IPS-18c (cell line): ENCODE measurements around the gene FOXC2.

Source experiments
- H3K4me3 ChIP-seq: 2 replicates; pipeline ENCODE4 v1.7.0; 2013; ENCODE audit warnings: low read depth, mild to moderate bottlenecking, low read length, moderate library complexity; ENCODE audit not compliant: insufficient read depth
- H3K9me3 ChIP-seq: one replicate; pipeline ENCODE4 v1.6.1; 2013; ENCODE audit warnings: mild to moderate bottlenecking, low read length, moderate library complexity; ENCODE audit not compliant: control insufficient read depth, insufficient read depth

FOXC2 gene

GRCh38 chr16:86566601-86566965 is at the start of gene FOXC2:
TSS of gene FOXC2 (plus strand) at chr16:86566829. CDS start at chr16:86567336, 507 bp downstream.
- no peaks in the 10 kb centered on the region for H3K9me3 ChIP-seq
- peak within 1 kb of the TSS; percentile 39; the same call in 1 of the 2 replicates for H3K4me3 ChIP-seq

- Histone ChIP-seq H3K9me3 (no peaks in the 10 kb centered on the region), H3K4me3 (no peak overlapping the region)
Observed at GRCh38 chr16:86517033-86517432, 49.6 kb upstream of the FOXC2 start.

GRCh38 chr16:86517652-86518258 is 48.9 kb upstream of the FOXC2 start:
- H3K9me3 ChIP-seq, result no peaks in the 10 kb centered on the region
- H3K4me3 ChIP-seq, result no peak overlapping the region

- no peaks in the 10 kb centered on the region for H3K9me3 ChIP-seq
- no peak overlapping the region for H3K4me3 ChIP-seq
Observed at GRCh38 chr16:86519007-86519648, 47.5 kb upstream of the FOXC2 start.

- no peaks in the 10 kb centered on the region for H3K9me3 ChIP-seq
- no peak overlapping the region for H3K4me3 ChIP-seq
Observed at GRCh38 chr16:86519649-86520316, 46.8 kb upstream of the FOXC2 start.

GRCh38 chr16:86520317-86521210 is 46.1 kb upstream of the FOXC2 start:
- no peaks in the 10 kb centered on the region for H3K9me3 ChIP-seq

GRCh38 chr16:86521236-86522197 is 45.1 kb upstream of the FOXC2 start:
- H3K4me3 ChIP-seq, result no peak overlapping the region
- H3K9me3 ChIP-seq, result no peaks in the 10 kb centered on the region

More at GRCh38 chr16:86520317-86521210, 46.1 kb upstream of the FOXC2 start:
- H3K4me3 ChIP-seq, result no peak overlapping the region

GRCh38 chr16:86522634-86523033 is 44.0 kb upstream of the FOXC2 start:
- H3K4me3 ChIP-seq, result no peak overlapping the region
- H3K9me3 ChIP-seq, result no peaks in the 10 kb centered on the region

GRCh38 chr16:86523166-86523740 is 43.4 kb upstream of the FOXC2 start:
- H3K9me3 ChIP-seq, result no peaks in the 10 kb centered on the region
- H3K4me3 ChIP-seq, result no peak overlapping the region

- no peak overlapping the region for H3K4me3 ChIP-seq
Observed at GRCh38 chr16:86524029-86524428, 42.6 kb upstream of the FOXC2 start.

GRCh38 chr16:86525696-86526095 is 40.9 kb upstream of the FOXC2 start:
- no peaks in the 10 kb centered on the region for H3K9me3 ChIP-seq
- no peak overlapping the region for H3K4me3 ChIP-seq

More at GRCh38 chr16:86524029-86524428, 42.6 kb upstream of the FOXC2 start:
- no peaks in the 10 kb centered on the region for H3K9me3 ChIP-seq

- no peak overlapping the region for H3K4me3 ChIP-seq
- H3K9me3 ChIP-seq, result no peaks in the 10 kb centered on the region
Observed at GRCh38 chr16:86527366-86527765, 39.3 kb upstream of the FOXC2 start.

- Histone ChIP-seq H3K4me3 (no peak overlapping the region), H3K9me3 (no peaks in the 10 kb centered on the region)
Observed at GRCh38 chr16:86528061-86528929, 38.3 kb upstream of the FOXC2 start.

- no peaks in the 10 kb centered on the region for H3K9me3 ChIP-seq
- H3K4me3 ChIP-seq, result no peak overlapping the region
Observed at GRCh38 chr16:86529160-86529559, 37.5 kb upstream of the FOXC2 start.
